ENCODE results near the gene MYPN. TPM values are rescaled to one million over a fixed set of nuclear protein-coding genes. Genes with fewer than 3 reads are reported as not detected.

MYPN gene
- total RNA-seq, 1 experiment from 2014 or later: not detected

- H2BK15ac ChIP-seq (ENCODE audit: low read depth, low read length): no peak overlapping the region
- no peak for TF ChIP-seq CTCF (conservative IDR thresholded peaks at IDR 0.05)
Measured at GRCh38 chr10:68095153-68095552, 14.1 kb upstream of the MYPN start.

More at GRCh38 chr10:68095153-68095552, 14.1 kb upstream of the MYPN start:
- H3K18ac ChIP-seq (ENCODE audit: insufficient read length, low read depth, low read length): no peak overlapping the region
- Mint-ChIP-seq H3K36me3 (ENCODE audit: insufficient read depth in 1 of 3, low read depth in 3 of 3) (peaks cover 0 to 4% (median 0%) of the 10 kb centered on the region in 3 experiments; a peak in 1 of 7 replicates), H3K27me3 (ENCODE audit: low read depth) (no peaks in the 10 kb centered on the region), H3K4me1 (peaks cover 4 to 11% of the 10 kb centered on the region in 2 experiments; a peak in 2 of 4 replicates), H3K9me3 (no peaks in the 10 kb centered on the region), H3K27ac (peak overlapping the region in 1 of 3 experiments; percentile 0; a peak in 1 of 7 replicates), H3K4me3 (no peak overlapping the region)
- no peak overlapping the region for H2AFZ ChIP-seq (ENCODE audit: low read length)
- no peak overlapping the region for H3K23ac ChIP-seq (ENCODE audit: insufficient read length, low read depth, low read length)
- H3K27me3 ChIP-seq (ENCODE audit: insufficient read depth, low read length): no peaks in the 10 kb centered on the region
- no peak overlapping the region for H3K4ac ChIP-seq (ENCODE audit: low read depth, low read length)
- no peak for DNase-seq
- H3K79me1 ChIP-seq (ENCODE audit: insufficient read depth, low read depth, low read length, poor library complexity, severe bottlenecking): no peaks in the 10 kb centered on the region
- no peak overlapping the region for H3K27ac ChIP-seq (ENCODE audit: insufficient read length, low read depth, low read length)
- H2BK20ac ChIP-seq (ENCODE audit: low read depth, low read length, poor library complexity, severe bottlenecking): no peak overlapping the region
- H3K4me1 ChIP-seq (ENCODE audit: insufficient read depth, low read length): no peaks in the 10 kb centered on the region; the same call in 1 of the 2 replicates
- no peaks in the 10 kb centered on the region for H3K9me3 ChIP-seq (ENCODE audit: control insufficient read depth, low read depth, low read length)
- H3K56ac ChIP-seq (ENCODE audit: insufficient read length, low read depth, low read length): no peak overlapping the region
- H3K79me2 ChIP-seq (ENCODE audit: insufficient read depth, low read length): no peaks in the 10 kb centered on the region
- no peaks in the 10 kb centered on the region for H4K20me1 ChIP-seq (ENCODE audit: control insufficient read depth, insufficient read depth, insufficient read length)
- no peak overlapping the region for H4K91ac ChIP-seq (ENCODE audit: insufficient read length, low read depth, low read length)
- H2BK12ac ChIP-seq (ENCODE audit: insufficient read length, low read depth, low read length): no peak overlapping the region
- H2BK120ac ChIP-seq (ENCODE audit: low read depth, low read length, poor library complexity, severe bottlenecking): no peak overlapping the region
- no peak overlapping the region for H2AK5ac ChIP-seq (ENCODE audit: insufficient read length, low read length)
- no peaks in the 10 kb centered on the region for H3K23me2 ChIP-seq (ENCODE audit: insufficient read length, low read depth, low read length, poor library complexity, severe bottlenecking)
- H3K4me2 ChIP-seq (ENCODE audit: insufficient read depth, insufficient read length, low read length): no peak overlapping the region
- WGBS (ENCODE audit: extremely low coverage, insufficient read length, low lambda C conversion rate): no CpG with 5 or more reads among the region's 2 CpGs
- no peak overlapping the region for H3K9ac ChIP-seq (ENCODE audit: extremely low read depth, insufficient read length, low read length)
- H3K14ac ChIP-seq (ENCODE audit: insufficient read depth, low read length): no peak overlapping the region
- no peak overlapping the region for H2BK5ac ChIP-seq (ENCODE audit: insufficient read length, low read length)
- H4K8ac ChIP-seq (replicated peaks; ENCODE audit: insufficient read length, low read depth, low read length): no peak overlapping the region
- no peak overlapping the region for H4K5ac ChIP-seq (ENCODE audit: insufficient read length, low read depth, low read length)
- no peak overlapping the region for H3T11ph ChIP-seq (ENCODE audit: low read length)

Measured in H9 (cell line).